CD14-positive monocyte (primary cell): Measurements from ENCODE around the gene CNTROB. TPM values are rescaled to one million over a fixed set of nuclear protein-coding genes. Genes with fewer than 3 reads are reported as not detected.

Experiments used
- DNase-seq, 3 donors: peaks; one replicate each; pipeline ENCODE4 v3.0.0-alpha.2; 2011 to 2022
- H2AFZ ChIP-seq: 2 replicates; pipeline ENCODE4 v1.6.0; 2012; ENCODE audit warnings: mild to moderate bottlenecking, low read depth, low read length, inconsistent platforms; ENCODE audit not compliant: insufficient read depth, poor library complexity, severe bottlenecking
- H3K27ac ChIP-seq, 2 donors: 1 replicate in 1 of 2; 2 replicates in 1 of 2; pipeline ENCODE4 v1.5.1; 2012 to 2013; ENCODE audit warnings: low read length in 2 of 2, control low read depth in 1 of 2, inconsistent platforms in 1 of 2, low read depth in 1 of 2, mild to moderate bottlenecking in 1 of 2
- H3K27me3 ChIP-seq, 2 donors: one replicate each; pipeline versions ENCODE4 v1.6.0 to v1.6.1; 2011 to 2013; ENCODE audit warnings: low read length in 2 of 2; ENCODE audit not compliant: control insufficient read depth in 2 of 2, insufficient read depth in 2 of 2
- H3K36me3 ChIP-seq, 2 donors: replicated peaks in 1 of 2; 1 replicate in 1 of 2; 2 replicates in 1 of 2; pipeline versions ENCODE4 v1.5.1 to v1.6.1; 2012 to 2013; ENCODE audit warnings: low read length in 2 of 2, control low read depth in 1 of 2, inconsistent platforms in 1 of 2, mild to moderate bottlenecking in 1 of 2; ENCODE audit not compliant: insufficient read depth in 2 of 2, control insufficient read depth in 1 of 2
- H3K4me1 ChIP-seq, 2 donors: 1 replicate in 1 of 2; 2 replicates in 1 of 2; pipeline versions ENCODE4 v1.5.1 to v1.6.1; 2012 to 2013; ENCODE audit warnings: low read length in 2 of 2, control low read depth in 1 of 2, inconsistent platforms in 1 of 2, mild to moderate bottlenecking in 1 of 2, moderate library complexity in 1 of 2; ENCODE audit not compliant: insufficient read depth in 2 of 2, control insufficient read depth in 1 of 2
- H3K4me2 ChIP-seq: replicated peaks from 2 replicates; pipeline ENCODE3; 2012; ENCODE audit warnings: low read length, moderate library complexity, mild to moderate bottlenecking; ENCODE audit not compliant: poor library complexity, severe bottlenecking; ENCODE audit errors: extremely low read depth
- H3K4me3 ChIP-seq, 3 experiments: fragments of 200-600 bp in 1 of 3; sonication (generic) in 1 of 3; replicated peaks in 1 of 3; 1 replicate in 2 of 3; 2 replicates in 1 of 3; pipeline ENCODE4 v1.5.1; 2011 to 2013; ENCODE audit warnings: low read length in 3 of 3, mild to moderate bottlenecking in 3 of 3, control low read depth in 2 of 3, low read depth in 2 of 3, inconsistent platforms in 1 of 3, moderate library complexity in 1 of 3
- H3K79me2 ChIP-seq: 2 replicates; pipeline ENCODE4 v1.6.0; 2012; ENCODE audit warnings: mild to moderate bottlenecking, control low read depth, inconsistent platforms, low read length, moderate library complexity; ENCODE audit not compliant: insufficient read depth
- H3K9ac ChIP-seq: 2 replicates; pipeline ENCODE4 v1.6.0; 2017; ENCODE audit warnings: low read length, mild to moderate bottlenecking; ENCODE audit not compliant: insufficient read depth, poor library complexity, severe bottlenecking
- H3K9me3 ChIP-seq, 2 donors: replicated peaks in 1 of 2; 1 replicate in 1 of 2; 2 replicates in 1 of 2; pipeline versions ENCODE4 v1.5.1 to v1.6.1; 2012 to 2013; ENCODE audit warnings: low read length in 2 of 2, control low read depth in 1 of 2; ENCODE audit not compliant: control insufficient read depth in 1 of 2, insufficient read depth in 1 of 2
- H4K20me1 ChIP-seq: 2 replicates; pipeline ENCODE4 v1.6.0; 2012; ENCODE audit warnings: mild to moderate bottlenecking, low read length, control low read depth, moderate library complexity; ENCODE audit not compliant: insufficient read depth
- H3K27ac Mint-ChIP-seq, 7 donors: one replicate each; pipeline ENCODE4 v1.8.0; 2020; ENCODE audit warnings: mild to moderate bottlenecking in 7 of 7, mixed read lengths in 7 of 7, moderate library complexity in 6 of 7, inconsistent platforms in 2 of 7
- H3K27me3 Mint-ChIP-seq, 3 donors: one replicate each; pipeline ENCODE4 v1.8.0; 2021 to 2022; ENCODE audit warnings: low read depth in 3 of 3, mild to moderate bottlenecking in 3 of 3, mixed read lengths in 3 of 3, moderate library complexity in 3 of 3, inconsistent platforms in 1 of 3
- H3K36me3 Mint-ChIP-seq, 2 donors: one replicate each; pipeline ENCODE4 v1.8.0; 2020; ENCODE audit warnings: mixed read lengths in 2 of 2, inconsistent platforms in 1 of 2, mild to moderate bottlenecking in 1 of 2
- H3K4me1 Mint-ChIP-seq: one replicate; pipeline ENCODE4 v1.8.0; 2020; ENCODE audit warnings: mild to moderate bottlenecking, mixed read lengths
- H3K4me3 Mint-ChIP-seq, 2 donors: one replicate each; pipeline ENCODE4 v1.8.0; 2020; ENCODE audit warnings: mild to moderate bottlenecking in 2 of 2, mixed read lengths in 2 of 2, moderate library complexity in 1 of 2
- H3K9me3 Mint-ChIP-seq, 7 donors: one replicate each; pipeline ENCODE4 v1.8.0; 2020 to 2022; ENCODE audit warnings: mixed read lengths in 7 of 7, mild to moderate bottlenecking in 6 of 7, moderate library complexity in 6 of 7, inconsistent platforms in 2 of 7
- CTCF ChIP-seq: fragments of 200-600 bp; IDR thresholded peaks from one replicate; pipeline ENCODE4 v1.8.0; 2022; ENCODE audit warnings: antibody characterized with exemption, mild to moderate bottlenecking
- WGBS: methylation state at CpG from one replicate; pipeline ENCODE4 v1.1.5; 2013; ENCODE audit warnings: missing lambda C conversion rate; ENCODE audit not compliant: insufficient coverage; 5-methylcytosine and 5-hydroxymethylcytosine counted together
- intact Hi-C, 2 donors: fragments of 100-400 bp; cut with micrococcal nuclease; formaldehyde crosslinking; loops; one replicate each; pipeline versions ENCODE4 v1.15.0 to v1.15.1; 2023
- polyA plus RNA-seq, 3 donors: library from polyadenylated mRNA; depleted of rRNA in 1 of 3; unstranded in 2 of 3; stranded (reverse) in 1 of 3; fragments of 300-500 nt in 2 of 3; fragments of >200 nt in 1 of 3; fragmentation: Illumina TruSeq in 2 of 3; gene quantifications; 1 replicate in 2 of 3; 2 replicates in 1 of 3; pipeline ENCODE4 v1.2.3, GENCODE V29; 2012 to 2021

Gene CNTROB
- polyA plus RNA-seq, 3 donors: 4.7 to 22.8 (median 6.5) TPM

- H3K79me2 ChIP-seq: peaks cover 82% of the 10 kb centered on the region
- H3K27ac ChIP-seq: peak overlapping the region; percentile 37 to 82
- no peak for TF ChIP-seq CTCF
- H3K9ac ChIP-seq: peak overlapping the region; percentile 74
- Mint-ChIP-seq H3K36me3 (peaks cover 7 to 14% of the 10 kb centered on the region in 2 donors), H3K4me3 (peak overlapping the region in 1 of 2 donors; percentile 74), H3K9me3 (no peaks in the 10 kb centered on the region), H3K27ac (peak overlapping the region in 2 of 7 donors; percentile 74 to 95), H3K27me3 (peaks cover 0 to 1% (median 0%) of the 10 kb centered on the region in 3 donors), H3K4me1 (peaks cover 5% of the 10 kb centered on the region)
- under 1% methylated on average over 47 of the region's 64 CpGs for WGBS
- H3K27me3 ChIP-seq: no peaks in the 10 kb centered on the region
- H2AFZ ChIP-seq: peak overlapping the region; percentile 69
- peaks cover 13% of the 10 kb centered on the region for H4K20me1 ChIP-seq
- peak overlapping the region; percentile 48 to 98 (median 89) for H3K4me3 ChIP-seq
- peaks cover 72 to 80% of the 10 kb centered on the region in 2 donors for H3K4me1 ChIP-seq
- H3K4me2 ChIP-seq: peak overlapping the region; percentile 99
- intact Hi-C loops: no loop called here
- peaks cover 3 to 10% of the 10 kb centered on the region in 2 donors for H3K36me3 ChIP-seq
- no peaks in the 10 kb centered on the region for H3K9me3 ChIP-seq
- DNase-seq: peak; percentile 17 to 43 (median 35)
These were observed 46.4 kb upstream of the CNTROB start for GRCh38 chr17:7885367-7886226.

GRCh38 chr17:7886227-7887037 lies 45.6 kb upstream of the CNTROB start:
- TF ChIP-seq CTCF: no peak
- H3K27ac Mint-ChIP-seq: peak overlapping the region in 1 of 7 donors; percentile 95
- Histone ChIP-seq H3K27ac (peak overlapping the region; percentile 37 to 82), H3K27me3 (no peaks in the 10 kb centered on the region), H3K4me1 (peaks cover 66 to 74% of the 10 kb centered on the region in 2 donors), H3K36me3 (peaks cover 11 to 19% of the 10 kb centered on the region in 2 donors), H3K9ac (peak overlapping the region; percentile 74), H3K4me3 (peak overlapping the region; percentile 48 to 98 (median 89)), H3K4me2 (peak overlapping the region; percentile 99), H4K20me1 (peaks cover 13% of the 10 kb centered on the region), H3K9me3 (no peaks in the 10 kb centered on the region), H2AFZ (peak overlapping the region; percentile 69), H3K79me2 (peaks cover 86% of the 10 kb centered on the region)
- WGBS: 0% methylated on average over 12 of the region's 30 CpGs
- H3K27me3 Mint-ChIP-seq: peaks cover 0 to 1% (median 1%) of the 10 kb centered on the region in 3 donors
- H3K4me1 Mint-ChIP-seq: peaks cover 7% of the 10 kb centered on the region
- peaks cover 15 to 22% of the 10 kb centered on the region in 2 donors for H3K36me3 Mint-ChIP-seq
- intact Hi-C loops: no loop called here
- no peak overlapping the region for H3K4me3 Mint-ChIP-seq
- H3K9me3 Mint-ChIP-seq: no peaks in the 10 kb centered on the region
- no peak for DNase-seq
